ENCODE data around the gene SNRPD1.
A peak's percentile ranks its signal among the peaks of the same experiment; 100 is the strongest.
"Not testable (repeated sequence)": the region's sequence is repeated elsewhere in the genome, so short reads cannot be mapped to it uniquely, and the experiment has no call there.

Gene SNRPD1

DNA sequence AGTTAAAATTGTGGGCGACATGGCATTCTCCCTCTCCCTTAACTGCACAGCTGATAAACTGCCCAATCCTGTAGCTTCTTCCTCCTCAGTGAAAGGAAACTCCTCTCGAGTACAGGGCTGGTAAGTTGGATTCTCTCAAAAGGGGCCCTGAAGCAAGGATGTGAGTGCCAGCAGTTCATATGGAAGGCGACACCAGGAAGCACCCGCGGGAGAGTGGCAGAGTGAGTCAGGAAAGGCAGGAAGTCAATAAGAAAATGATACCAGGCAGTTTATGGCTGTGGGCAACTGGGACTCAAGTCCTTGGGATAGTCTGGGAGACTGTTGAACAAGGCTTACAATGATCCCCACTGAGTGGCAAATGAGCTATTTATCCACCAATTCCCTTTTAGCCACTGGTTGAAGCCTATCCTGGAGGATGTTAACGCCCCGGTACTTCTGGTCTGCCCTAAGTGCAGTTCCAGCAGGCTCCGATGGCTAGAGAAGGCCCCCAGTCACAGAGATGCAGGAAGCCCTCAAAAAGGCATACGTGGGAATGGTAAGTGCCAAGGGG is 57.7 kb downstream of the SNRPD1 start (continued):
- TF ChIP-seq ZNF670 (tag by site-specific recombination; IDR thresholded peaks at IDR 0.05; ENCODE audit: low read depth): no peak
- no peak for TF ChIP-seq ZBTB6 (tag by site-specific recombination; IDR thresholded peaks at IDR 0.05)
- TF ChIP-seq ZNF394 (tag by site-specific recombination; IDR thresholded peaks at IDR 0.05; ENCODE audit: borderline replicate concordance): no peak
- no peak for TF ChIP-seq ZNF623 (tag by site-specific recombination; IDR thresholded peaks at IDR 0.05)

- Histone ChIP-seq H3K36me3 (ENCODE audit: control insufficient read depth in 2 of 2, insufficient read depth in 1 of 2, low read length in 2 of 2) (peaks cover 0 to 3% of the 10 kb centered on the region in 2 experiments; a peak in 1 of 3 replicates), H3K4me1 (ENCODE audit: control insufficient read depth, insufficient read depth, low read length) (no peaks in the 10 kb centered on the region), H3K4me3 (ENCODE audit: low read depth, low read length) (no peak overlapping the region), H3K27ac (ENCODE audit: extremely low read depth, low read depth, low read length) (no peak overlapping the region), H3K9me3 (ENCODE audit: control insufficient read depth, insufficient read depth, low read depth, low read length) (no peaks in the 10 kb centered on the region)
- TF ChIP-seq ZNF366 (tag by site-specific recombination; conservative IDR thresholded peaks at IDR 0.05) (0 out of 2 replicates have a peak, but pooled peaks have one; percentile 26), ZNF266 (tag by site-specific recombination; IDR thresholded peaks at IDR 0.05; ENCODE audit: low read depth) (no peak), FEZF1 (tag by site-specific recombination; IDR thresholded peaks at IDR 0.05) (peak; percentile 88), GLIS1 (tag by site-specific recombination; IDR thresholded peaks at IDR 0.05) (peak; percentile 63), ZNF16 (tag by site-specific recombination; IDR thresholded peaks at IDR 0.05; ENCODE audit: low read depth) (no peak)
- TF ChIP-seq, protein P1, sequence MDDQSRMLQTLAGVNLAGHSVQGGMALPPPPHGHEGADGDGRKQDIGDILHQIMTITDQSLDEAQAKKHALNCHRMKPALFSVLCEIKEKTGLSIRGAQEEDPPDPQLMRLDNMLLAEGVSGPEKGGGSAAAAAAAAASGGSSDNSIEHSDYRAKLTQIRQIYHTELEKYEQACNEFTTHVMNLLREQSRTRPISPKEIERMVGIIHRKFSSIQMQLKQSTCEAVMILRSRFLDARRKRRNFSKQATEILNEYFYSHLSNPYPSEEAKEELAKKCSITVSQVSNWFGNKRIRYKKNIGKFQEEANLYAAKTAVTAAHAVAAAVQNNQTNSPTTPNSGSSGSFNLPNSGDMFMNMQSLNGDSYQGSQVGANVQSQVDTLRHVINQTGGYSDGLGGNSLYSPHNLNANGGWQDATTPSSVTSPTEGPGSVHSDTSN (CRISPR knock-in tag; IDR thresholded peaks at IDR 0.05): no peak
- CTCF ChIA-PET: no interaction called here
- POLR2A ChIA-PET: interaction anchor here (1.2 kb wide), 1 partner anchor 67 kb away, joined by 6 read pairs; no protein-coding TSS in a partner anchor
These were observed 60.6 kb downstream of the SNRPD1 start for GRCh38 chr18:21672521-21673267.

GRCh38 chr18:21675354-21675753 is 63.2 kb downstream of the SNRPD1 start:
- H3K27ac ChIP-seq (ENCODE audit: extremely low read depth, low read depth, low read length); H3K36me3 ChIP-seq (ENCODE audit: control insufficient read depth in 2 of 2, insufficient read depth in 1 of 2, low read length in 2 of 2); H3K4me3 ChIP-seq (ENCODE audit: low read depth, low read length); H3K4me1 ChIP-seq (ENCODE audit: control insufficient read depth, insufficient read depth, low read length); H3K9me3 ChIP-seq (ENCODE audit: control insufficient read depth, insufficient read depth, low read depth, low read length): not testable (repeated sequence)
- ChIA-PET POLR2A (interaction anchor here (1.2 to 1.8 kb wide), 3 partner anchors 29 to 65 kb away, joined by 3 to 6 read pairs (median 5); partner anchors contain the start of genes ABHD3 and MIB1), CTCF (interaction anchor here (0.6 to 1.8 kb wide), 2 partner anchors 9 to 75 kb away, joined by 3 to 7 read pairs; partner anchors contain the start of gene ESCO1)
- TF ChIP-seq GLIS1 (tag by site-specific recombination; IDR thresholded peaks at IDR 0.05) (peak; percentile 88), ZFHX2 (tag by site-specific recombination; conservative IDR thresholded peaks at IDR 0.05) (peak; percentile 78), SCRT2 (tag by site-specific recombination; IDR thresholded peaks at IDR 0.05) (peak; percentile 88), ZNF335 (tag by site-specific recombination; conservative IDR thresholded peaks at IDR 0.05) (peak; percentile 62), SP7 (tag by site-specific recombination; IDR thresholded peaks at IDR 0.05) (peak; percentile 63; the same call in 1 of the 2 replicates), EGR2 (tag by site-specific recombination; IDR thresholded peaks at IDR 0.05; ENCODE audit: low read depth) (0 out of 2 replicates have a peak, but pooled peaks have one; percentile 31), PRDM1 (tag by site-specific recombination; IDR thresholded peaks at IDR 0.05) (0 out of 2 replicates have a peak, but pooled peaks have one; percentile 11), KLF1 (tag by site-specific recombination; IDR thresholded peaks at IDR 0.05) (peak; percentile 67), SCRT1 (tag by site-specific recombination; IDR thresholded peaks at IDR 0.05; ENCODE audit: borderline replicate concordance) (peak; percentile 77), ZNF366 (tag by site-specific recombination; conservative IDR thresholded peaks at IDR 0.05) (peak; percentile 40; the same call in 1 of the 2 replicates), ZXDB (tag by site-specific recombination; IDR thresholded peaks at IDR 0.05) (peak; percentile 18; the same call in 1 of the 2 replicates)
- TF ChIP-seq, protein P2, sequence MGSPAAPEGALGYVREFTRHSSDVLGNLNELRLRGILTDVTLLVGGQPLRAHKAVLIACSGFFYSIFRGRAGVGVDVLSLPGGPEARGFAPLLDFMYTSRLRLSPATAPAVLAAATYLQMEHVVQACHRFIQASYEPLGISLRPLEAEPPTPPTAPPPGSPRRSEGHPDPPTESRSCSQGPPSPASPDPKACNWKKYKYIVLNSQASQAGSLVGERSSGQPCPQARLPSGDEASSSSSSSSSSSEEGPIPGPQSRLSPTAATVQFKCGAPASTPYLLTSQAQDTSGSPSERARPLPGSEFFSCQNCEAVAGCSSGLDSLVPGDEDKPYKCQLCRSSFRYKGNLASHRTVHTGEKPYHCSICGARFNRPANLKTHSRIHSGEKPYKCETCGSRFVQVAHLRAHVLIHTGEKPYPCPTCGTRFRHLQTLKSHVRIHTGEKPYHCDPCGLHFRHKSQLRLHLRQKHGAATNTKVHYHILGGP (tag by site-specific recombination; IDR thresholded peaks at IDR 0.05): 0 out of 2 replicates have a peak, but pooled peaks have one; percentile 5
- TF ChIP-seq, protein P3, sequence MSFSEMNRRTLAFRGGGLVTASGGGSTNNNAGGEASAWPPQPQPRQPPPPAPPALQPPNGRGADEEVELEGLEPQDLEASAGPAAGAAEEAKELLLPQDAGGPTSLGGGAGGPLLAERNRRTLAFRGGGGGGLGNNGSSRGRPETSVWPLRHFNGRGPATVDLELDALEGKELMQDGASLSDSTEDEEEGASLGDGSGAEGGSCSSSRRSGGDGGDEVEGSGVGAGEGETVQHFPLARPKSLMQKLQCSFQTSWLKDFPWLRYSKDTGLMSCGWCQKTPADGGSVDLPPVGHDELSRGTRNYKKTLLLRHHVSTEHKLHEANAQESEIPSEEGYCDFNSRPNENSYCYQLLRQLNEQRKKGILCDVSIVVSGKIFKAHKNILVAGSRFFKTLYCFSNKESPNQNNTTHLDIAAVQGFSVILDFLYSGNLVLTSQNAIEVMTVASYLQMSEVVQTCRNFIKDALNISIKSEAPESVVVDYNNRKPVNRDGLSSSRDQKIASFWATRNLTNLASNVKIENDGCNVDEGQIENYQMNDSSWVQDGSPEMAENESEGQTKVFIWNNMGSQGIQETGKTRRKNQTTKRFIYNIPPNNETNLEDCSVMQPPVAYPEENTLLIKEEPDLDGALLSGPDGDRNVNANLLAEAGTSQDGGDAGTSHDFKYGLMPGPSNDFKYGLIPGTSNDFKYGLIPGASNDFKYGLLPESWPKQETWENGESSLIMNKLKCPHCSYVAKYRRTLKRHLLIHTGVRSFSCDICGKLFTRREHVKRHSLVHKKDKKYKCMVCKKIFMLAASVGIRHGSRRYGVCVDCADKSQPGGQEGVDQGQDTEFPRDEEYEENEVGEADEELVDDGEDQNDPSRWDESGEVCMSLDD (tag by site-specific recombination; IDR thresholded peaks at IDR 0.05): 0 out of 2 replicates have a peak, but pooled peaks have one; percentile 26
- TF ChIP-seq, protein P4, sequence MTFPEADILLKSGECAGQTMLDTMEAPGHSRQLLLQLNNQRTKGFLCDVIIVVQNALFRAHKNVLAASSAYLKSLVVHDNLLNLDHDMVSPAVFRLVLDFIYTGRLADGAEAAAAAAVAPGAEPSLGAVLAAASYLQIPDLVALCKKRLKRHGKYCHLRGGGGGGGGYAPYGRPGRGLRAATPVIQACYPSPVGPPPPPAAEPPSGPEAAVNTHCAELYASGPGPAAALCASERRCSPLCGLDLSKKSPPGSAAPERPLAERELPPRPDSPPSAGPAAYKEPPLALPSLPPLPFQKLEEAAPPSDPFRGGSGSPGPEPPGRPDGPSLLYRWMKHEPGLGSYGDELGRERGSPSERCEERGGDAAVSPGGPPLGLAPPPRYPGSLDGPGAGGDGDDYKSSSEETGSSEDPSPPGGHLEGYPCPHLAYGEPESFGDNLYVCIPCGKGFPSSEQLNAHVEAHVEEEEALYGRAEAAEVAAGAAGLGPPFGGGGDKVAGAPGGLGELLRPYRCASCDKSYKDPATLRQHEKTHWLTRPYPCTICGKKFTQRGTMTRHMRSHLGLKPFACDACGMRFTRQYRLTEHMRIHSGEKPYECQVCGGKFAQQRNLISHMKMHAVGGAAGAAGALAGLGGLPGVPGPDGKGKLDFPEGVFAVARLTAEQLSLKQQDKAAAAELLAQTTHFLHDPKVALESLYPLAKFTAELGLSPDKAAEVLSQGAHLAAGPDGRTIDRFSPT (tag by site-specific recombination; IDR thresholded peaks at IDR 0.05): peak; percentile 38; the same call in 1 of the 2 replicates
